Nephron (organoid): ENCODE measurements around the gene PDE3A.

Experiments used
- H3K27ac Mint-ChIP-seq, 3 experiments: 2 replicates each; pipeline ENCODE4 v1.8.0; 2020; ENCODE audit warnings: mixed read lengths in 3 of 3, mild to moderate bottlenecking in 2 of 3, moderate library complexity in 1 of 3
- H3K27me3 Mint-ChIP-seq: 2 replicates; pipeline ENCODE4 v1.8.0; 2021; ENCODE audit warnings: low read depth, mild to moderate bottlenecking, moderate library complexity, mixed read lengths
- H3K36me3 Mint-ChIP-seq: 2 replicates; pipeline ENCODE4 v1.8.0; 2020; ENCODE audit warnings: low read depth, mixed read lengths
- H3K4me1 Mint-ChIP-seq: 2 replicates; pipeline ENCODE4 v1.8.0; 2020; ENCODE audit warnings: mixed read lengths
- H3K4me3 Mint-ChIP-seq, 3 experiments: 2 replicates each; pipeline ENCODE4 v1.8.0; 2020; ENCODE audit warnings: mild to moderate bottlenecking in 3 of 3, mixed read lengths in 3 of 3, moderate library complexity in 2 of 3
- H3K9me3 Mint-ChIP-seq: 2 replicates; pipeline ENCODE4 v1.8.0; 2020; ENCODE audit warnings: mixed read lengths
- CTCF ChIP-seq, 3 experiments: fragments of 200-600 bp; sonication (generic); IDR thresholded peaks; one replicate each; pipeline ENCODE4 v1.5.0; 2021; ENCODE audit warnings: antibody characterized with exemption in 3 of 3; ENCODE audit not compliant: unreplicated experiment in 3 of 3

PDE3A gene

DNA sequence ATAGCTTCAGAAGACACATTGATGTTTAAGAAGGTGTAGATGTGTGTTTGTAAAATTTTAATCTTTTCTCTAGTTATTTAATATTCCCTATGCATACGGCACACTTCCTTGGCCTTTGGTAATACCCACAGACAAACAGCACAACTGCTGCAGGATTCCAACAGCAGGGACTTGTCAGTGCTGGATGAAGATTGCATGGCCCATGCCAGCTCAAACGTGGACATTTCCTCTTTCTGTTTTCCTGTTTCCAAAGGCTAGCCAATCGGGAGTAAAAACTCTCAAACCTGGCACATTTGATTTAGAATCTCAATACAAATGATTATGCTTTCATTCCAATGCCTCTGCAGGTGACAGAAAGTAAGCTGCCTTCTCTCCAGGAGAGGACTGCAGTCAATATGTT lies 22.5 kb upstream of the PDE3A start:
- no peak for TF ChIP-seq CTCF (IDR thresholded peaks at IDR 0.05; ENCODE audit: unreplicated experiment in 3 of 3)
- H3K36me3 Mint-ChIP-seq = no peaks in the 10 kb centered on the region
- no peaks in the 10 kb centered on the region for H3K27me3 Mint-ChIP-seq
- no peak overlapping the region for H3K27ac Mint-ChIP-seq
- peaks cover 4% of the 10 kb centered on the region for H3K9me3 Mint-ChIP-seq
- no peak overlapping the region for H3K4me3 Mint-ChIP-seq
- H3K4me1 Mint-ChIP-seq = peaks cover 2% of the 10 kb centered on the region

DNA sequence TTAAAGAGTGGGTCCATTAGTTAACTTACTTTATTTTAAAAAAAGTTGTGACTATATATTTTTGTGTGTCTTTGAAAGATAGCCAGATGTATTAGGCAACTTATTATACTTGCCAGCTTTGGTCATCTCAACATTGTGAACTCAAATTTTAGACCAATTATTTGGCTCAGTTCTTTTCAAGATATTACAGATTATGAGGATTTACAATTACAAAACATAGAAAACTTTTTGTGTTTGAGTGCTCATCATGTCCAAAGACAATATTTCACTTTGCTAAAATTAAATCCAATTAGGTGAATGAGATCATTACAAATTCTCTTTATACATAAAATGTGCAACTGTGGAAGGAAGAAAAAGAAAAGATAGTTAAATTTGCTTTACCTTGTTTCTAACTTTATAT lies 18.3 kb upstream of the PDE3A start:
- no peak for TF ChIP-seq CTCF (IDR thresholded peaks at IDR 0.05; ENCODE audit: unreplicated experiment in 3 of 3)
- Mint-ChIP-seq H3K36me3 (no peaks in the 10 kb centered on the region), H3K9me3 (peaks cover 4% of the 10 kb centered on the region), H3K4me3 (no peak overlapping the region), H3K27me3 (peaks cover 4% of the 10 kb centered on the region), H3K4me1 (peaks cover 14% of the 10 kb centered on the region), H3K27ac (peak overlapping the region in 1 of 3 experiments; percentile 14)

- Mint-ChIP-seq H3K27ac (peak overlapping the region in 1 of 3 experiments; percentile 14), H3K27me3 (peaks cover 4% of the 10 kb centered on the region), H3K36me3 (no peaks in the 10 kb centered on the region), H3K9me3 (peaks cover 4% of the 10 kb centered on the region), H3K4me3 (no peak overlapping the region), H3K4me1 (peaks cover 14% of the 10 kb centered on the region)
- TF ChIP-seq CTCF (IDR thresholded peaks at IDR 0.05; ENCODE audit: unreplicated experiment in 3 of 3) = no peak
Measured at GRCh38 chr12:20350495-20350894, 17.8 kb upstream of the PDE3A start.

DNA sequence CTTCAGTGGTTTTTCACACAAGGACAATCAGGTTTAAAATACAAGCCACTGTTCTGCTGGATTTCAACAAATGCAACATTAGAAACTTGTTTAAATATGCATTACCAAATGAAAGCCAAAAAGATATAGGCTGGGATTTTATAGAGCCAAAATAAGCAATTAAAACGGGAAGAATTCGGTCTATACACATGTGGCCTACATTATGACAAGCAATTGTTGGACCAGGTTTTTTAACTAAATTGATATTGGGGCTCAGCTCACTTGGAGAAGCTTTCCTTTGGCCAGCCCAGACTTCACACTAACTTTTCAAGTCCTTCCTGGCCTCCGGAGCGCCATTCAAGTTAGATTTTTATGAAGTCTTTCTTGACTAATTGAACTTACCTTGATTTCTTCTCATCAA lies 16.9 kb upstream of the PDE3A start:
- TF ChIP-seq CTCF (IDR thresholded peaks at IDR 0.05; ENCODE audit: unreplicated experiment in 3 of 3) = no peak
- Mint-ChIP-seq H3K27ac (peak overlapping the region in 2 of 3 experiments; percentile 65 to 78), H3K4me3 (peak overlapping the region in 1 of 3 experiments; percentile 8), H3K36me3 (no peaks in the 10 kb centered on the region), H3K9me3 (peaks cover 4% of the 10 kb centered on the region), H3K27me3 (peaks cover 4% of the 10 kb centered on the region), H3K4me1 (peaks cover 14% of the 10 kb centered on the region)

GRCh38 chr12:20356048-20356447 lies 12.3 kb upstream of the PDE3A start:
- H3K27ac Mint-ChIP-seq = no peak overlapping the region
- H3K9me3 Mint-ChIP-seq = no peaks in the 10 kb centered on the region
- peaks cover 4% of the 10 kb centered on the region for H3K27me3 Mint-ChIP-seq
- no peak overlapping the region for H3K4me3 Mint-ChIP-seq
- no peaks in the 10 kb centered on the region for H3K36me3 Mint-ChIP-seq
- TF ChIP-seq CTCF (IDR thresholded peaks at IDR 0.05; ENCODE audit: unreplicated experiment in 3 of 3) = no peak
- peaks cover 9% of the 10 kb centered on the region for H3K4me1 Mint-ChIP-seq

DNA sequence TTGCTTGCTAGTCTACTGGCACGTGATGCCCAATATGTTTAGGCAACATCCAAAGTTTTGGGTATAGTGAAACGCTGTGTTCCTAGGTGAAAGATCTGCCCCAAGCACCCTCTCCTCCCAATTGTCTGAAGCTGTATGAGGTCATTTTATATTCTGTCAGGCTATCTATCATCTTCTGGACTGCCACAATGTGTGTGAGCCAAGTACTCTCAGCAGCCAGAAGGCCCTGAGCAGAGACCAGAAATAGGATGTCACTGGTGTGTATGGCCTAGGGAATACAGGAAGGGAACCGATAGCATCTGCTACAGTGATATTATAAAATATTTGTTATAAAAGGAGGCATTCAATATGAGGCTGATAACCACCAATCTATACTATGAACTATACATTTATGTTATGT lies 7.9 kb upstream of the PDE3A start:
- H3K4me3 Mint-ChIP-seq = no peak overlapping the region
- no peaks in the 10 kb centered on the region for H3K4me1 Mint-ChIP-seq
- H3K9me3 Mint-ChIP-seq = no peaks in the 10 kb centered on the region
- H3K27ac Mint-ChIP-seq = no peak overlapping the region
- no peak for TF ChIP-seq CTCF (IDR thresholded peaks at IDR 0.05; ENCODE audit: unreplicated experiment in 3 of 3)
- H3K27me3 Mint-ChIP-seq = peaks cover 3% of the 10 kb centered on the region
- H3K36me3 Mint-ChIP-seq = no peaks in the 10 kb centered on the region
